WTC11 (cell line): Measurements from ENCODE around the gene FADS6.

Experiments
- ATF1 ChIP-seq: sonication (generic); formaldehyde crosslinking; IDR thresholded peaks from 2 replicates; pipeline ENCODE4 v1.8.1; 2023; ENCODE audit warnings: mild to moderate bottlenecking, moderate library complexity, missing genetic modification reagents
- CTCF ChIP-seq: fragments of 200-600 bp; IDR thresholded peaks from 2 replicates; pipeline ENCODE4 v1.8.0; 2022; ENCODE audit warnings: antibody characterized with exemption
- GABPB1 ChIP-seq: sonication (generic); formaldehyde crosslinking; IDR thresholded peaks from 2 replicates; pipeline ENCODE4 v1.8.1; 2023; ENCODE audit warnings: mild to moderate bottlenecking, missing genetic modification reagents
- MAX ChIP-seq: sonication (generic); formaldehyde crosslinking; IDR thresholded peaks from 2 replicates; pipeline ENCODE4 v1.8.0; 2022; ENCODE audit warnings: mild to moderate bottlenecking, missing genetic modification reagents

- no peak for TF ChIP-seq ATF1 (CRISPR knock-in tag)
- TF ChIP-seq CTCF: no peak
- TF ChIP-seq MAX (CRISPR knock-in tag): peak; percentile 44; the same call in 1 of the 2 replicates
- no peak for TF ChIP-seq GABPB1 (CRISPR knock-in tag)
Observed at GRCh38 chr17:74919440-74920305, 26.2 kb upstream of the FADS6 start.
